ENCODE data around the gene KRT16. TPM values are rescaled to one million over a fixed set of nuclear protein-coding genes. Genes with fewer than 3 reads are reported as not detected.

The KRT16 gene
- total RNA-seq, 1 donor from 2014 or later: not detected

DNA sequence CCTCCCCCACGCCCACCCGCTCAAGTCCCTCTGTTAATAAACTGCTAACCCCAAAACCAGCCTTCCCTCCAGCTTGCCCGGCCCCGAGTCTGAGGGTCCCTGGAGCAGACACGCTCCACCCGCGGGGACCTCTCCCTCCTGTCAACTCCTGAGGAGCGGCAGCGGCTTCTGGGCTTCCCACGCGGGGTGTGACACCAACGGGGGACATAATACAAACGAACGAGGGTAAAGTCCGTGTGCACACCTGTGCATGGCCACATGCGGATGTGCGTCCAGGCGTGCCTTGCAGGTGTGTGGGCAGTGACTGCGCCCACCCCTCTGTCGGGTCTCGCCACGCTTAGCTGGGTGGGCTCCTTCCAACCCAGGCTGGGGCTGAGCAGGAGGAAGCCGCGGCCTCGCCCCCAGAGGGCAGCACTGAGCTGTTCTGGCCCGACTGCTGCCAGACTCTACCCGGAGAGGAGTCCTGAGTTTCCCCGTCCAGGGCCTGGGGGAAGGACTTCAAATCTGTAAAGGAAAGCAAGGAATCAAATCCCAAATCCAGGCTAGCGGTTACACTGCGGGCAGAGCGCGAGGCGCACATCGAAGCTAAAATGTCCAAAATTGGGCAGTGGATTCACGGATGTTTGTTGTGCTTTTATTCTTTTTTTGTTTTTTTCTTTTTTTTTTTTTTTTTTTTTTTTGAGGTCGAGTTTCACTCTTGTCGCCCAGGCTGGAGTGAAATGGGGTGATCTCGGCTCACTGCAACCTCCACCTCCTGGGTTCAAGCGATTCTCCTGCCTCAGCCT is 36.0 kb upstream of the KRT16 start:
- Histone ChIP-seq H3K4me2 (peak overlapping the region; percentile 78), H3K27me3 (no peaks in the 10 kb centered on the region), H3K9ac (no peak overlapping the region), H3K36me3 (no peaks in the 10 kb centered on the region), H3K27ac (no peak overlapping the region), H3K4me1 (no peaks in the 10 kb centered on the region), H4K20me1 (ENCODE audit: low read depth) (no peaks in the 10 kb centered on the region), H3F3A (ENCODE audit: low read depth) (peaks cover 8% of the 10 kb centered on the region), H3K4me3 (peak overlapping the region; percentile 45), H3K79me2 (ENCODE audit: low read depth) (no peaks in the 10 kb centered on the region), H3K9me3 (ENCODE audit: low read depth) (no peaks in the 10 kb centered on the region), H2AFZ (replicated peaks) (peak overlapping the region; percentile 83)
- Mint-ChIP-seq H3K27ac (peak overlapping the region; percentile 83), H3K9me3 (no peaks in the 10 kb centered on the region), H3K4me3 (peak overlapping the region; percentile 80), H3K27me3 (ENCODE audit: insufficient read depth, low read depth) (peaks cover 5% of the 10 kb centered on the region), H3K4me1 (peaks cover 6% of the 10 kb centered on the region), H3K36me3 (no peaks in the 10 kb centered on the region)
- DNase-seq (ENCODE audit: low spot score): peak; percentile 92
- TF ChIP-seq, protein P1, sequence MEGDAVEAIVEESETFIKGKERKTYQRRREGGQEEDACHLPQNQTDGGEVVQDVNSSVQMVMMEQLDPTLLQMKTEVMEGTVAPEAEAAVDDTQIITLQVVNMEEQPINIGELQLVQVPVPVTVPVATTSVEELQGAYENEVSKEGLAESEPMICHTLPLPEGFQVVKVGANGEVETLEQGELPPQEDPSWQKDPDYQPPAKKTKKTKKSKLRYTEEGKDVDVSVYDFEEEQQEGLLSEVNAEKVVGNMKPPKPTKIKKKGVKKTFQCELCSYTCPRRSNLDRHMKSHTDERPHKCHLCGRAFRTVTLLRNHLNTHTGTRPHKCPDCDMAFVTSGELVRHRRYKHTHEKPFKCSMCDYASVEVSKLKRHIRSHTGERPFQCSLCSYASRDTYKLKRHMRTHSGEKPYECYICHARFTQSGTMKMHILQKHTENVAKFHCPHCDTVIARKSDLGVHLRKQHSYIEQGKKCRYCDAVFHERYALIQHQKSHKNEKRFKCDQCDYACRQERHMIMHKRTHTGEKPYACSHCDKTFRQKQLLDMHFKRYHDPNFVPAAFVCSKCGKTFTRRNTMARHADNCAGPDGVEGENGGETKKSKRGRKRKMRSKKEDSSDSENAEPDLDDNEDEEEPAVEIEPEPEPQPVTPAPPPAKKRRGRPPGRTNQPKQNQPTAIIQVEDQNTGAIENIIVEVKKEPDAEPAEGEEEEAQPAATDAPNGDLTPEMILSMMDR (IDR thresholded peaks at IDR 0.05): peak; percentile 89
- TF ChIP-seq EZH2phosphoT487 (IDR thresholded peaks at IDR 0.05) (no peak), EZH2 (IDR thresholded peaks at IDR 0.05) (peak; percentile 36)

- DNase-seq (ENCODE audit: low spot score): peak; percentile 94
- no peaks in the 10 kb centered on the region for H3K79me2 ChIP-seq (ENCODE audit: low read depth)
- Mint-ChIP-seq H3K9me3 (no peaks in the 10 kb centered on the region), H3K4me3 (peak overlapping the region; percentile 80), H3K36me3 (no peaks in the 10 kb centered on the region), H3K27ac (no peak overlapping the region), H3K27me3 (ENCODE audit: insufficient read depth, low read depth) (peaks cover 5% of the 10 kb centered on the region), H3K4me1 (peaks cover 6% of the 10 kb centered on the region)
- H2AFZ ChIP-seq (replicated peaks): peak overlapping the region; percentile 92
- TF ChIP-seq EZH2 (IDR thresholded peaks at IDR 0.05) (no peak), EZH2phosphoT487 (IDR thresholded peaks at IDR 0.05) (no peak)
- TF ChIP-seq, protein P1 (IDR thresholded peaks at IDR 0.05): peak; percentile 95
- peak overlapping the region; percentile 45 for H3K4me3 ChIP-seq
- H3K9ac ChIP-seq: no peak overlapping the region
- H3F3A ChIP-seq (ENCODE audit: low read depth): peaks cover 8% of the 10 kb centered on the region
- H3K4me2 ChIP-seq: peak overlapping the region; percentile 78
- H3K9me3 ChIP-seq (ENCODE audit: low read depth): no peaks in the 10 kb centered on the region
- no peaks in the 10 kb centered on the region for H3K4me1 ChIP-seq
- no peaks in the 10 kb centered on the region for H4K20me1 ChIP-seq (ENCODE audit: low read depth)
- H3K27ac ChIP-seq: no peak overlapping the region
- no peaks in the 10 kb centered on the region for H3K27me3 ChIP-seq
- no peaks in the 10 kb centered on the region for H3K36me3 ChIP-seq
Observed at GRCh38 chr17:41647940-41648410, 35.4 kb upstream of the KRT16 start.

- Mint-ChIP-seq H3K4me1 (peaks cover 6% of the 10 kb centered on the region), H3K4me3 (no peak overlapping the region), H3K27me3 (ENCODE audit: insufficient read depth, low read depth) (peaks cover 9% of the 10 kb centered on the region), H3K27ac (no peak overlapping the region), H3K9me3 (no peaks in the 10 kb centered on the region), H3K36me3 (no peaks in the 10 kb centered on the region)
- H3K27me3 ChIP-seq: no peaks in the 10 kb centered on the region
- H2AFZ ChIP-seq (replicated peaks): peak overlapping the region; percentile 92
- H3K27ac ChIP-seq: no peak overlapping the region
- no peaks in the 10 kb centered on the region for H4K20me1 ChIP-seq (ENCODE audit: low read depth)
- H3F3A ChIP-seq (ENCODE audit: low read depth): peaks cover 8% of the 10 kb centered on the region
- no peak for DNase-seq (ENCODE audit: low spot score)
- H3K9ac ChIP-seq: no peak overlapping the region
- no peaks in the 10 kb centered on the region for H3K79me2 ChIP-seq (ENCODE audit: low read depth)
- no peaks in the 10 kb centered on the region for H3K9me3 ChIP-seq (ENCODE audit: low read depth)
- no peaks in the 10 kb centered on the region for H3K4me1 ChIP-seq
- TF ChIP-seq EZH2phosphoT487 (IDR thresholded peaks at IDR 0.05): no peak
- TF ChIP-seq EZH2 (IDR thresholded peaks at IDR 0.05): no peak
- TF ChIP-seq, protein P1 (IDR thresholded peaks at IDR 0.05): no peak
- H3K36me3 ChIP-seq: no peaks in the 10 kb centered on the region
- no peak overlapping the region for H3K4me3 ChIP-seq
- H3K4me2 ChIP-seq: no peak overlapping the region
Observed at GRCh38 chr17:41647038-41647813, 34.7 kb upstream of the KRT16 start.
